Globus pallidus (tissue), 1 donor: ENCODE results near the gene PCDH12.

Experiments used
- DNase-seq: peaks from one replicate; pipeline ENCODE4 v3.0.0-alpha.2; 2015; ENCODE audit warnings: low spot score

PCDH12 gene

DNA sequence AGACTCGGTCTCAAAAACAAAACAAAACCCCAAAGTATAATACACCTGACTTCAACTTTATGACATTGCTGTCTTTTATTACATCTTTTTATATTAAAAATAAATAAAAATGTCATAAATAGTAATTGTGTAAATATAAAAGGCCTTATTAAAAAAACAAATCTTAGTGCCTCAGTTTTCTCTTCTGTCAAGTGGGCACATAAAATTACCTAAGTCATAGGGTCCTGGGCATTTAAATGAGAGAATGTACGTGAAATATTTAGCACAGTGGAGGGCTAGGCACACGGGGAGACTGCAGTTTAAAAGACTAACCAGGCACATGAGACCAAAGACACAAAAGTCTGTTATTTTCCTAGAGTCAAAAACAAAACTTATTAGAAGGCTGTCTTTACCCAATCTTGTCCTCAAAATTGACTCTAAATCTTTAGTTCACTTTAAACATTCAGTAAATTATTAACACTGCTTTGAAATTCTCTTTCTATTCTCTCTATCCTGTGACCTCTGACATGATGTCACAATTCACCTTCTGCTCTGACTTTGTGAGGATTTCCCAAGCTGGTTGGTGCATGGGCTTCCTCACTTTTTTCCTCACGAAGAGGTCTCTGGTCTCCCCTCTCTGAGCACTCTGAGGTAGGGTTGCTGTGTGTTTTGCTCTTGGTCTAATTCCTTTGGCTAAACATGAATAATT lies 8.4 kb upstream of the PCDH12 start:
- DNase-seq: no peak

DNA sequence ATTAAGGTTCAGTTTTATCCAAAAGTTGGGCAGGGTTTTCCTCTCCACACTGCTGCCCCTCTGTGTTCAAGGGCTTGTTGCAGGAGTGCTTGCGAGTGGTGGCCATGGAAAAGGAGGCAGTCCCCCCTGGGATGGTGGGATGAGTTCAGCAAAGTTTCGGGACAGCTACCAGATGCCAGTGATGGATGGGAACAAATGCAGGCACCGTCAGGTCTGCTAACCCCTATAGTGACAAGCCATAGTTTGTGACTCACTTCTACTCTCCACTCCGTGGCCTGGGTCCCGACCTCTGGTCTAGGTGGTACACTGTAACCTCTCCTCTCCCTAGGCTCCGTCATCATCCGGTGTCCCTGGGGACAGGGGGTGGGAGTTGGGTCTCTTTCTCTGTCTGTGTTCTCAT lies 7.1 kb upstream of the PCDH12 start:
- no peak for DNase-seq

DNA sequence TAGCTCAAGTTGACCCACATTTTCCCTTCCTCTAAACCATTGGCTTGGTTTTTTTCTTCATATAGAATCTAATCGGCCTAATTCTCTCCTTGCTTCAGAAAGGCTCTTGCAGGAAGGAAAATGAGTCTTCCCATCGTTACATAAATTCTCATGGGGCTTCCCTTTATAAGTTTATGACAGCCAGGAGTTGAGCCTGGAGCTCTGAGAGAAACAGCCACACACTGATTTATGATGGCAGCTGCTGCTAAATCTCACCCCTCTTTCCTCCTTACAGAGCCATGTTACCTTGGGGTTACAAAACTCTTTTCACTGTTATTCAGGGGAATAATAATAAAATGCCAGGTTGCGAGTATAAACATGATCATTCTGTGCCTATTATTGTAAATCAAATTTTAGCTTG lies 5.7 kb upstream of the PCDH12 start:
- no peak for DNase-seq

DNA sequence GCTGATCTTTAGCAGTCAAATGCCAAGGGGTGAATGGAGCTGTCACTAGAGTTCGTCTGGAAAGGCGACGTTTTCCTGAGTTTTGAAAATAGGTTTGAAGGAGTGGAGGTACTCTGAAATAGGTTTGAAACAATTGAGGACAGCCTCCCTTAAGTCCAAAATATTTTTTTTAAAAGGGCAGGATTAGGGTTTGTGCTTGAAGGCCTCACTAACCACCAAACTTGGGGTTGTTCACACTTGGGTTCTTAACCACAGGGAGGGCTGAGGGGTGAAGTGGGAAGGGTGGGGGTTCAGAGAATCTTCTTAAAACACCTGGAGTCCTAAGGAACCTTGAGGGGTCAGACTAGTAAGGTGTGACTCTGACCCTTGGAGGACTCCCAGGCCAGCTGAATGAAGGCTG lies 3.5 kb upstream of the PCDH12 start:
- no peak for DNase-seq

DNA sequence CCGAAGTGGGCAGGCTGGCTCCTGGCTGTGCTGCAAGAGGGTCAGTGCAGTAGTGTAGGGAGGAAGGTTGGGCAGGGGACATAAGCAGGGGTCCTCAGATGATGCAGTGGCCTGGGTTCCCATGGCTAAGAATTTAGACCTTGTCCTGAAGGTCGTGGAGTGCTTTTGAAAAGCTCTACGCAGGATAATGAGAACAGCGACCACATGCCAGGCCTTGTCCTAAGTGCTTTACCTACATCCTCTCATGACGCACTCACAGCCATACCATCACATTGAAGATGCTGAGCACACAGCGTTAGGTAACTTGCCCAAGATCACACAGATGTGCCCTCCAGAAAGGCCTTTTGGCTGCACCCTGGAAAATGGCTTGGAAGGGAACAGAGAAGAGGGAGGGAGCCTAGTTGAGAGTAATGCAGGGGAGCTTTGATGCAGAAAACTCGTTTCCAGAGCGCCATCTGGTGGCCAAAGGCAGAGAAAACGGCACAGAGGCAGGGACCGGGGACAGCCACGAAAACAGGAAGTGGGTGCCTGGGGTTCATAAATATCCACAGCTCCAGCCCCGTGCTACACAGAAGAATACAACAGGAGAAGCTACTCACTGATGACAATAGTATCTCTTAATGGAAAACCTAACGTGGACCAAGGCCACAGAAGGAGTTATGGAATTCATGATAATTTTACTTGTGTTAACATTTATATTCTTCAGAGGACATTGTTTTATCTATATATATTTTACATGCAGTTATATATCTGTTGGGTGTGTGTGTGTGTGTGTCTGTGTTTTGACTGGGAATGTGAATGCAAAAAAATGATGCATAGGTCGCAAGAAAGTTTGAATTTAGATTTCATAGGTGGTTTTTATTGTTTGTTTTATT lies 2.7 kb upstream of the PCDH12 start:
- peak; percentile 88 for DNase-seq

DNA sequence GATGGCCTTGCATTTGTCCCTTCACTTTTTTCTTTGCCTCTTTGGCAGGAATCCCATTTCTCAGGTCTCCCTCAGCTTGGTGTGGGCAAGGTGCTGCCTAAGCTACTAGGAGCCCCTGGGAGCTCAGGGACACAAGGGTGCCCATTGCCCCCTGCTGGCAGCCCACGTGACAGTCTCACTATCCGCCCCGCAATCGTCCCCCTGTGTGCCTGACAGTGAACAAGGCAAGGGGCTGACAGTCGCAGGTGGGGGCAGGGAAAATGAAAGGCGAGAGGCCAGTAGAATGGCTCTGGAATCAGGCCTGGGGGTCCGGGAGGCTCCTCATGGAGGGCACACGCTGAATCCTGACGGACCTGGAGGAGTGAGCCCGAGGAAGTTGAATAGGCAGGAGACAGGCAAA lies 2.0 kb upstream of the PCDH12 start:
- DNase-seq: no peak

DNA sequence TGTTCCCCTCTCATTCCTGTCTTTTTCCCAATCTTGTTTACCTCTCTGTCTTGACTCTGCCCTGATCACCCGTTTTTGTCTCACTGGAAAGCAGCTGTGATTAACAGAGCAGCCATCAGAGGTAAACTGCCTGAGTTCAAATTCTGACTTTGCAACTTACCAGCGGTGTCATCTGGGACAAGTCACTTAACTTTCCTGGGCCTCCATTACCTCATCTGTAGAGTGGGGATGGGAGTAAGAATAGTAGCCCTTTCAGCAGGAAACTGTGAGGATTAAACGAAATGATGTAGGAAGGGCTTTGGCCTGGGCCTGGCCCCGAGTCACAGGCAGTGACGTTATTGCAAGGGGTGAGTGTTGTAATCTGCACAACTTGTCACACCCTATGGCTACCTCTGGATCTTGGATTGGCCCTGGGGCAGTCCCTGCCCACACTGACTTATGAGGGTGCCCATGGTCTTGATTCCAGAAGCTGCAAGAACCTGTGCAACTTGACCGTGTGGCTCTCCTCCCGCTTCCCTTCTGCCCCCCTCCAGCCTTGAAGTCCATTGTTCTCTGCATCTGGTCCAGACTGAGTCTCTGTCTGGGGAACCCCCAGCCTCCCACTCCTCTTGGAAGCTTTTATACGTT lies 657 bp upstream of the PCDH12 start:
- DNase-seq: no peak

DNA sequence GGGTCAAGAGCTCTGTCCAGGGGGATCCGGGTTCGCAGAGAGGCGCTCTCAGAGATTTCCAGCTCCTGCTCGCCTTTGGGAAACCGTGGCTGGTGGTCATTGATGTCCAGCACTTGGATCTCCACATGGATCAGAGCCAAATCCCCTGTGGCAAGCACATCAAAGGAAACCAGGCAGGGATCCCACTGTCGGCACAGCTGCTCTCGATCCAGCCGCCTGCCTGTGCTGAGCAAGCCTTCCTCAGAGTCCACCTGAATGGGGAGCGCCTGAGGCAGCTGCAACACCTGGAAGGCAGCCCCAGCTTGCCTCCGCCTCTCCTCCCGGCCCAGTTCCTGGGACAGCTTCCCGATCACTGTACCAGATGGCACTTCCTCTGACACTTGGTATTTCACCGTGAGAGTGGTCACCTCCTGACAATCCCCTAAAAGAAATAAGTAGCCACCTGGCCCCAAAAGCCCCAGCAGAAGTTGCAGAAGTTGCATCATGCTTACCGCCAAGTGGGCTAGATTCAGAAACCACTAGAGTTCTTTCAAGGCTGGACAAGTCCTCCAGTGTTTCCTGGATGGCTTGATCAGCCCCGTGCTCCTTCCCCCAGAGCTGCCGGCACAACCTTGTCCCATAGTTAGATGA lies 520 bp downstream of the PCDH12 start:
- DNase-seq: no peak

DNA sequence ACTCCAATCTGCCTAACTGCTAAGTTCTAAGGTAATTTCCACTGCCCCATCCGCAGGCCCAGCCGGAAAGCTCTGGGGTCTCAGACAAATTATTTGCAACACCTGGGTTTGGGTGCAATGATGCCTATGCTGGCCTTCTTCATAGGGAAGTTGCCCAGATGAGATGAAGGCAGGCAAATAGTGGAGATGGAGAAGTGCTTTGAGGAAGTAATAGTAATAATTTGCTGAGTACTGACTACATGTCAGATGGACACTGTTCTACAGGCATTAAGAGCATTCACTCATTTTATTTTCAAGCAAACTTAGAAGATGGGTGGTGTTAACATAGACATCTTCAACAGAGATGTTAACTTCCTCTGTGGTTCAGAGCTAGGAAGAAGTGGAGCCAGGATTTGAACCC lies 3.8 kb downstream of the PCDH12 start:
- no peak for DNase-seq

DNA sequence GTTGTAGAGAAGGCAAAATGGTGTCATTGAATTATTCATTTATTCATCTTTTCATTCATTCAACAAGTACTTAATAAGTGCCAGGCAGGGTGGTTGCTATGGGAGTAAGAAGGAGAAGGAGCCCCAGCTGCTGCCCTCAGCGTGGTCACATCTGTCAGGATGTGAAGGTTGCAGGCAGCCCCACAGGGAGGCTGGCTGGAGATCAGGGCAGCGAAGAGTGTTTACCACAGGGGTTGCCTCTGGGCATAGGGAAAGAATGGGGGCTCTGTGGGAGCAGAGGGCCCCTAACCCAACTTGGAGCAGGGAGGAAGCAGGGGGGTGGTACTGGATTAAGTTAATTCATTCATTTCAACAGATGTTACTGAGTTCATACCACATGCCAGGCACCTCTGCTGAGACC lies 6.0 kb downstream of the PCDH12 start:
- DNase-seq: no peak

DNA sequence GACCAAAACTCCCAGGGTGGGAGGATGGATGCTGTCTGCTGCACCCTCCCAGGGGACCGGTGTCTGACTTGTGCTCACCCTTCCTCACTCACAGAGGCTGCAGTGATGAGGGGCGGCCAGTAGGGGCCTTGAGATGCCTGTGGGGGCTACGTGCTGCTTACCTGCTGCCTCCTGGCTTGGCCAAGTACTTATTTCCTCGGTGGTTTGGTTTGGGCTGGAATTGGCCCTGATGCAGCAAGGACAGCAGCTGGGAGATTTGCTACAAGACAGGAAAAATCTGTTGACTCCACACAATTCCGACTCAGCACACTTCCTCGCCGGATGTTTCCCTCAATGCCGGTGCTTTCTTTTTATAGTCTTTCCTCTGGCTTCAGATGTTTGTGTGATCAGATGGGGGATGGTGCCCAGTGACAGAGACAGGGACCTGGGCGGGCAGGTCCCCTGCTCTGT lies 6.6 kb downstream of the PCDH12 start:
- no peak for DNase-seq

DNA sequence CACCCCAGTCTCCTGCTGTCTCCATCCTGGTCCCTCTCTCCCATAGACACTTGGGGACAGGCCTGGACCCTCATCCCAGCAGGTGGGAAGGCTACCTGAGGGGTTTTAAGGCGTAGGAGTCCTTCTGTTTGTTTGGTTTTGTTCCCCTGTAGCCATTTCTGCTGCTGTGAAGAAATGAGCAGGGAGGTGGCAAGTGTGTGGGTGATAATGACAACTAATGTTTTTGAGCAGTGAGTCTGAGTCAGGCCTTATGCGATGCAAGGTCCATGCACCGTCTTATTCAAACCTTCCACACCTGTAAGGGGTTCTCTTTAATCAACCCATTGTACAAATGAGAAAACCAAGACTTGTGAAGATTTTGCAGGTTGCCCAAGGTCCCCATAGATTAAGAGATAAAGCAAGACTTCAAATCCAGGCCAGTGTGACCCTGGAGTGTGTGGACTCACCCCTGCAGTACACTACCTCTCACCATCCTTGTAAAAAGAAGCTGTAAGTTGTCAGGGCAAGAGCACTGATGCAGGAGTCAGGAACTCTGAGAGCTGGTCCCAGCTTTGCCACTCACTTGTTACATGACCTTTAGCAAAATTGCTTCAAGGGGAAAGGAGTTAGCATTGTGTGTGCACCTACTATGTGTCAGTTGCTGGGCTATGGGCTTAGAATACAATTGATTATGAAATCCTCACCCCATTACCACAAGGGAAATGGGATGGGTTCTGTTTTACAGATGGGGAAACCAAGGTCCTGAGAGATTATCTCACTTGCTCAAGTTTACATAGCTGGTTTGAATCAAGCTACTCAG lies 7.6 kb downstream of the PCDH12 start:
- DNase-seq: no peak

DNA sequence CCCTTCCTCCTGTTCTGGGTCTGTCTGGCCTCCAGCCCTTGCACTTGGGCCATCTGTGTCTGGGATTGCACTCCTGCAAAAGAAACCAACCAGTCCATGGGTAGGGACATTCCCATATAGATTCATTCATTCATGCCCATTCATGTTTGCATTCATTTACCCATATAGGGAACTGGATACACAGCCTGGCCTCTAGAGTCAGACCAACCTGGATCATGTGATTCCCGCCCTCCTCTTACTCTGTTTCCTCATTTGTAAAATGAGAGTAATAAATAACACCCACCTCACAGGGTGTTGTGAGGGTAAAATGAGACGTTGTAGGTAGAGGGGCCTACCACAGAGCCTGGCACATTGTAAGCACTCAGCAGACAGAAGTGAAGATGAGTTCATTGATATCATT lies 8.5 kb downstream of the PCDH12 start:
- no peak for DNase-seq

DNA sequence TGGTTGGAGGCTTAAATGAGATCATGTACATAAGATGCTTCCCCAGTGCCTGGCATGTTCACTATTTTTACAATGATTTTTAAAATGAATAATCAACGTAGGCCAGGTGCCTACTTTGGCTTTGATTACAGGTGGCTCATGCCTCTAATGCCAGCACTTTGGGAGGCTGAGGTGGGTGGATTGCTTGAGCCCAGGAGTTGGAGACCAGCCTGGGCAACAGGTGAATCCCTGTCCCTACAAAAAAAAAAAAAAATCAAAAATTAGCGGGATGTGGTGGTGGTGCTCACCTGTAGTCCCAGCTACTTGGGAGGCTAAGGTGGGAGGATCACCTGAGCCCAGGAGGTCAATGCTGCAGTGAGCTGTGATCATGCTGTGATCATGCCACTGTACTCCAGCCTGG lies 9.2 kb downstream of the PCDH12 start:
- DNase-seq: no peak

DNA sequence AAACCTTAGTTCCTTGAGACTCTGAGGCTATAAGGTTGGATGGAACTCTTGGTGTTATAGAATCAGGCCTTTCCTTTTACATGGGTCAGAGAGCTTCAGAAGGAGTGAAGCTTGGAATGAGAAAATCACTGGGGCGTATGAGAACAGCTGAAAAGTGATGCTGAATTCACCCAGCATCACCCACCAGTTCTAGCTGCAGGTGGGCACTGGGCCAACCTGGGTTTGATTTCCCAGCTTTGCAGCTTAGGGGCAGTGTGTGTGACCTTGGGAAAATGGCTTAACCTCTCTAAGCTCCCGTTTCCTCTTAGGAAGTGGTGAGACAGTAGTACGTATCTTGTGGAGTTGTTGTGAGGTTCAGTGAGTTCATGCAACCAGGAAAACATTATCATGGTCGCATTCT lies 10.7 kb downstream of the PCDH12 start:
- DNase-seq: no peak

DNA sequence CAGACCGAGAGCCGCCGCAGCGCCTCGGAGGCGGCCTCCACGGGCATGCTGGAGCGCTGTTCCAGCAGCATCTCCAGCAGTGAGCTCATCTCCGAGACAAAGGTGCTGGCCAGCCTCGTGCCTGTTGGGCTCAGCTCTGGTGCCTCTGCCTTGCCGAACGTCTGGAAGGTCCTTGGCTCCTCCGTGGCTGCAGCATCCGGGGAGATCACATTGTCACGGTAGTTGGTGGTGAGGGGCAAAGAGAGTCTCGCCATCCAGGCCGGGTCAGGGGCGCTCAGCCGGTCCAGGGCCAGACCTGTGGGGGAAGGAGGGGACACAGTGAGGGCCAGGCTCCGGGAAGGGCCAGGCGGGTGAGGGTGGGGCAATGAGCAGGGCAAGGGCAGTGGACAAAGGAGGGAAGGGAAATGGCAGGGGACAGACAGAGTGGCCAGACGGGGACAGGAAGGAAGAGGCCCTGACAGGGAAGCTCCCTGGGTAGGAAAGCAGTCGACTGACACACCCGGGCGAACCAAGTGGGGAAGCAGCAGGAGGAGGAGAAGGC lies 12.4 kb downstream of the PCDH12 start:
- DNase-seq: peak; percentile 21

DNA sequence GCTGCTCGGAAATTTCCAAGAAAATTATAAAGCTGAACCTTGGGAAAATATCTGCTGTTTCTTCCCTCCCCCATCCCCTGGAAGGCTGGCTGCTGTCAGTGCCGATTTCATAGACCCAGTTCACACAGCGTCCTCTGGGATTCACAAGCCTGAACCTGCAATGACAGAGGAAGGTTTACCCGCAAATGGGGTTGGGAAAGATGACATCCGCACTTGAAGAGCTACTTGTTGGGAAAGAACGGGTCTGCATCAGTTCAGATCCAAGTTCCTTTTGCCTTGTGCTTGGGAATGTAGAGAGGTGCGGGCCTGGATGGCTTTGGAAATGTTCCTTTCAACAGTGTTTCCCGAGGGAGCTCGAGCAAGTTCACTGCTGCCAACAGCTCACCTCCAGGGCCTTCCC lies 13.9 kb downstream of the PCDH12 start:
- no peak for DNase-seq

DNA sequence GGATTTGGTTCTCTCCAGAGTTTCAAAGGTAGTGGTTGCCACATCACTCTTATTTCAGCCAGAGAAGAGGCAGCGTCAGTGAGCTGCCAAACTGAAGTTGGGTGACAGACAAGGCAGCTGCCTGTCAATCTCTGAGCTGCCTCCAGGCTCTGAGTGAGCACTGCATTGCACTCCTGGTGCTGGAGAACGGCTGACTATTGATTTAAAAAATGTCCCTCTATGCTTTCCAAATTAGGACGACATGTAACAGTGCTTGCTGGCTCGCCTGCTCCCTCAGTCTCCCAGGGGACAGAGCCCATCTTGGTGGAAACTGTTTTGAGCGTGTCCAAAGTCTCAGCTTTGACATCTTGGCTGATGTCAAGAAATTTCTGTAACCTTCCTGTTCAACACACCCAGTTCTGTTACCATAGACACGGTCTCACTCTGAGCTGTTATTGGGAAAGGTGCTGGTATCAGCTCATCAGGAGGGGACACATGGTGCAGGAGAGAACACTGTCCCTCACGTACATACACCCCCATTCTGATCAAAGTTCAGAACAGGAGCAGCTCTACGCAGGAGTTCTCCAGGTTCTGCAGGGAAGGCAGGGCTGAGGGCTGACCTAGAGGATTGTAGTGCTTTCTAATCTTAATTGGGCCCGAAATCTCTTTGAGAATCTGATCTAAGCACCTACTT lies 15.7 kb downstream of the PCDH12 start:
- no peak for DNase-seq

DNA sequence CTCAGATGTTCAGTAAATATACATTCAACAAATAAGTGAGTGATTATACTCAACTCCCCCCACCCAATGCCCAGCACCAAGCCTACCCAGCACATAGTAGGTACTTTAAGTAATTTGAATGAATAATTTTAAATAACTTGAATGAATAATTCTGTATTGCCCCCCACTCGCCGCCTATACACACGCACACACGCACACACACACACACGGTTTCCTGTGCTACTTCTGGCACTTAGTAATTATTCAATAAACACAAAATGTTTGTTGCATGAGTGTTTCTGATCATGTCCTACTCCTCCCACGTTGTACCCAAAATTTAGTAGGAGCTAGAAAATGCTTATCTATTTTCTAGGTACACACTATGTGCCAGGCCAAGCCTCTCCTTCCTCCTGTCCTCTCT lies 16.2 kb downstream of the PCDH12 start:
- DNase-seq: no peak

DNA sequence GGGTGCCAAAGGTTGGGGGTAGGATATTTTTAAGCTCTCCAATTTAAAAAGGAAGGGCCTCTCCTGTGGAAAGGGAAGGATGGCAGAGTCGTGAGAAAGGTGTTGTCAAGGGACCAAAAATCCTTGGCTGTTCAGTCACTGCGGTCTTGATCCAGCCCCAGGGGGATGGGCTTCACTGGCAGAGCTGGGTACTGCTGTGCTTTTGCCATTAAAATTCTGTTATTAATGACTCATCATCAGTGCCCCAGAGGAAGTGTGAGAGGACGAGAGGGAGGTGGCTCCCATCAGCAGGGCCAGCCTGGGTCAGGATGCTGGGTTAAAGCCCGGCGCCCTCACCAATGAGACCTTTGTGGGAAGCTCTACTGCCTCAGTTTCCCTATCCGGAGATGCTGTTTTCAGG lies 16.7 kb downstream of the PCDH12 start:
- no peak for DNase-seq

DNA sequence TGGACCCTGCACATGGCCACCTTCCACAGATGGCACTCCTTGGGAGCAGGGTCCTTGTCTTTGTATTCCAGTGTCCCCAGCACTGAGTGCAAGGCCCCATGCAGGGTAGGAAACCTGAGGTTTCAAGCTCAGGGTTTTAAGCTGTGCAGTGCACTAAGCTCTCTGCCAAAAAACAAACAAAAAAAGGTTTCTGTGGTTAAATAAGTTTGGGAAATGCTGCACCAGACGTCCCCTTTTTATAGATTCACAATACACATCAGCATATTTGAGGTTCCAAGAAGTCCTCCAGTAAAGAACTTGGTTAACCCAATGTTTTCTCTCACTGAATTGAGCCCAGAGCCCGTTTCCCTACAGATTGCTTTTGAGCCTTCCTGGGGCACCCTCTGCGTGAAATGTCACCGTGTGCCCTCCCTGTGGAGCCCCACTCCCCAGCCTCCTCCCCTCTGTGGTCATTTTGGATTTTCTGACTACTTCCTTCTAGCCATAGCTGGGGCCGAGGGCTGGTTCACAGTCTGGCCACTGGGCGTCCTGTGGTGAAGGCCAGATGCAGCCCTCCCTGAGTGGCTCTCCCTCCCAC lies 17.2 kb downstream of the PCDH12 start:
- no peak for DNase-seq
